Brain microvascular endothelial cell (primary cell): ENCODE measurements around the gene DCAF7.

Experiments used
- DNase-seq: peaks from one replicate; pipeline ENCODE4 v3.0.0-alpha.2; 2020
- H3K27ac ChIP-seq: fragments of 250-450 bp; sonication (Bioruptor Pico); 2 replicates; pipeline ENCODE4 v1.5.1; 2020; ENCODE audit warnings: mild to moderate bottlenecking, moderate library complexity
- H3K27me3 ChIP-seq: fragments of 250-450 bp; sonication (Bioruptor Pico); replicated peaks from 2 replicates; pipeline ENCODE4 v1.5.1; 2020; ENCODE audit warnings: mild to moderate bottlenecking
- H3K36me3 ChIP-seq: fragments of 250-450 bp; sonication (Bioruptor Pico); replicated peaks from 2 replicates; pipeline ENCODE4 v1.5.1; 2020; ENCODE audit warnings: mild to moderate bottlenecking
- H3K4me3 ChIP-seq: 2 replicates; pipeline ENCODE4 v1.5.1; 2011; ENCODE audit warnings: low read depth, mild to moderate bottlenecking, control low read depth, low read length, moderate library complexity
- in situ Hi-C: cut with HindIII; loops from 2 replicates; pipeline ENCODE4 v1.10.0; 2017; ENCODE audit warnings: low sequenced_read_pairs, low pct_ligation_motif_present
- TF ChIP-seq, protein P1 (sequence below): IDR thresholded peaks from 2 replicates; pipeline ENCODE4 v1.5.1; 2011; ENCODE audit warnings: low read depth, mild to moderate bottlenecking, moderate library complexity, low read length, control low read depth, inconsistent platforms; ENCODE audit errors: missing control alignments

DCAF7 gene

DNA sequence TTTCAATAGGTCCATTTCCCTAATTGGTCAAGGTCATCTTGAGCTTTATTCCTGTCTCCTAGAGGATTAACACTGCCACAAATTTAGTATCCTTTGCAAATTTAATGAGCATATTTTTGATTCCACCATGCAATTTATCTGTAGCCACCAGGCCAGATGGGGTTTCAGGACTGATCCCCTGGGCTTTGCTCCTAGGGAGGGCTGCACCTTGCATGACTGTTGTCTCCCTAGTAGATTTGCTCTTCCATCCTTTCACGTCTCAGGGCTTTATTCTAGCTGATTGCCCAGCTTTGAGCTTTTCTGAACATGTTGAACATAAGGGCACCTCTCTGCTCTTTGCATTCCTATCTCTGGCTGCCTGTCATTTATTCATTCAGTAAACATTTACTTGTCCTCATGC, 34.9 kb upstream of the DCAF7 start:
- in situ Hi-C loops: no loop called here

DNA sequence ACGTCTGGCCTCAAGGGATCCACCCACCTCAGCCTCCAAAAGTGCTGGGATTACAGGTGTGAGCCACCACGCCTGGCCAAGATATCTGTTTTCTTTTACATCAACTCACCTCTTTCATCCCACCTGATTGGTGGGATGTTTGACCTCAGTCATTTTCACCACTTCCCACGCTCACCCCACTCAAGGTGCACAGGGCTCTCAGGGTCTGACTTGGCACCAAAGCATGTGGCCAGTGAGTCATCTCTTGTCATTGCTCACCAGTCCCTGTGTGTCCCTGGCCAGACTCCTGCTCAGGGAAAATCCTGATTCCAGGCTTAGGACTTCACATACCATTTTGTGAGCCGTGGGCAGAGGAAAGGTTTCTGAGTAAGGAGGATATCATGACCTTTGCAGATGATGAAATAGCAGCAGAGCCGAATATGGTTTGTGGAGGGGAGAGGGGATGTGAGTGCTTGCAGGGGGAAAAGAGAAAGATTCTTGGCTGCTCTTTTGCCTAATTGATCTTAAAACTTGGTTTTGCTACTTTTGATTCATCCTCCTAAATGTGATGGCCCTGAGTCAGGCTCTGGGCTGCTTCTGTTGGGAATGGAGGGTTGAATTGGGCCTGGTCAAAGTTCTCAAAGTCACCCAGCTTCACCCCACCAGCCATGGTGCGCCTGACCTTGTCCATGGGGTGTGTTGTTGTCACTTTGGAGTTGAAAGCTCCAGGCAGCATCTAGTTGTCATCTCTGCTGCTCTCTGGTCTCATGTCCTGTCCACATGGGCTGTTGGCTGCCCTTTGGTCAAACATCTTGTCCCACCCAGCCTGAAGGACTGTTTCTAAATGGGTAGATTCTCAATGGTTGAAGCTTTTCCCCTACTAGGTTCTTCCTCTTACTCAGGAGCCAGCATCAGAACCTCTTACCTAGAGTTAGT, 33.1 kb upstream of the DCAF7 start:
- in situ Hi-C loops: no loop called here
- H3K27ac ChIP-seq: no peak overlapping the region
- TF ChIP-seq, protein P1, sequence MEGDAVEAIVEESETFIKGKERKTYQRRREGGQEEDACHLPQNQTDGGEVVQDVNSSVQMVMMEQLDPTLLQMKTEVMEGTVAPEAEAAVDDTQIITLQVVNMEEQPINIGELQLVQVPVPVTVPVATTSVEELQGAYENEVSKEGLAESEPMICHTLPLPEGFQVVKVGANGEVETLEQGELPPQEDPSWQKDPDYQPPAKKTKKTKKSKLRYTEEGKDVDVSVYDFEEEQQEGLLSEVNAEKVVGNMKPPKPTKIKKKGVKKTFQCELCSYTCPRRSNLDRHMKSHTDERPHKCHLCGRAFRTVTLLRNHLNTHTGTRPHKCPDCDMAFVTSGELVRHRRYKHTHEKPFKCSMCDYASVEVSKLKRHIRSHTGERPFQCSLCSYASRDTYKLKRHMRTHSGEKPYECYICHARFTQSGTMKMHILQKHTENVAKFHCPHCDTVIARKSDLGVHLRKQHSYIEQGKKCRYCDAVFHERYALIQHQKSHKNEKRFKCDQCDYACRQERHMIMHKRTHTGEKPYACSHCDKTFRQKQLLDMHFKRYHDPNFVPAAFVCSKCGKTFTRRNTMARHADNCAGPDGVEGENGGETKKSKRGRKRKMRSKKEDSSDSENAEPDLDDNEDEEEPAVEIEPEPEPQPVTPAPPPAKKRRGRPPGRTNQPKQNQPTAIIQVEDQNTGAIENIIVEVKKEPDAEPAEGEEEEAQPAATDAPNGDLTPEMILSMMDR: no peak
- no peak overlapping the region for H3K4me3 ChIP-seq
- peaks cover 2% of the 10 kb centered on the region for H3K27me3 ChIP-seq
- peak; percentile 43 for DNase-seq
- no peaks in the 10 kb centered on the region for H3K36me3 ChIP-seq

More for the DNA sequence above, 34.9 kb upstream of the DCAF7 start:
- H3K36me3 ChIP-seq: no peaks in the 10 kb centered on the region
- H3K27ac ChIP-seq: no peak overlapping the region
- TF ChIP-seq, protein P1: no peak
- H3K27me3 ChIP-seq: peaks cover 2% of the 10 kb centered on the region
- no peak overlapping the region for H3K4me3 ChIP-seq
- no peak for DNase-seq

DNA sequence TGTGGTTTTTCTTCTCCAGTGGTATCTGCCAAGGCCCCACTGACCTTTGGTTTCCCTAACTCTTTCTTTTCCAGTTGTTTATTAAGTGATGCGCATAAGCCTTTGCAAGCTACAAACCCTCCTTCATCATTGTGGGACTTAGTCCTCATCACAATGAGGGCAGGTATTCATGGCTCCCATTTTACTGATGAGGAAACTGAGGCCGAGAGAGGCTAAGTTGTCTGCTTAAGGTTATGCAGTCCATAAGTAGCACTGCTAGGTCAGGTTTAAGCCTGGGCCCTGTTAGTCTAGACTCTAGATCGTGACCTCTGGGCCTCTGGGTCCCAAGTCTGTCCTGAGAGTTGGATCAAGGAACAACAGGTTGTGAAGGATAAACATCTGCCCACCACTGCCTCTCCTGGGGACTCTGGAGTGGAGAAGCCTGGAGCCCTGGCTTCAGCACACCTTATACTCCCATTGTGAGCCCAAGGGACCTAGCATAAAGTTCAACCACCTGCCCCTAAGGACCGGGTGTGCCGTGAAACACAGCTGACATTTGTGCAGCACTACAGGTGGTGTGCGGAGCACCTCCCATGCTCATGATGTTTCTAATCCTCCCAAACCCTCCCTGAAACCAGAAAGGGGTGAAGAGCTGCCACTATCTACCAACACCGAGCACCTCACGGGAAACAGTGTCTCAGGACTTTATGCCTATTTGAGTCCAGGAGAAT, 32.3 kb upstream of the DCAF7 start:
- DNase-seq: no peak
- no peak overlapping the region for H3K27ac ChIP-seq
- H3K4me3 ChIP-seq: no peak overlapping the region
- no peaks in the 10 kb centered on the region for H3K36me3 ChIP-seq
- peaks cover 2% of the 10 kb centered on the region for H3K27me3 ChIP-seq
- TF ChIP-seq, protein P1: no peak
- in situ Hi-C loops: no loop called here

DNA sequence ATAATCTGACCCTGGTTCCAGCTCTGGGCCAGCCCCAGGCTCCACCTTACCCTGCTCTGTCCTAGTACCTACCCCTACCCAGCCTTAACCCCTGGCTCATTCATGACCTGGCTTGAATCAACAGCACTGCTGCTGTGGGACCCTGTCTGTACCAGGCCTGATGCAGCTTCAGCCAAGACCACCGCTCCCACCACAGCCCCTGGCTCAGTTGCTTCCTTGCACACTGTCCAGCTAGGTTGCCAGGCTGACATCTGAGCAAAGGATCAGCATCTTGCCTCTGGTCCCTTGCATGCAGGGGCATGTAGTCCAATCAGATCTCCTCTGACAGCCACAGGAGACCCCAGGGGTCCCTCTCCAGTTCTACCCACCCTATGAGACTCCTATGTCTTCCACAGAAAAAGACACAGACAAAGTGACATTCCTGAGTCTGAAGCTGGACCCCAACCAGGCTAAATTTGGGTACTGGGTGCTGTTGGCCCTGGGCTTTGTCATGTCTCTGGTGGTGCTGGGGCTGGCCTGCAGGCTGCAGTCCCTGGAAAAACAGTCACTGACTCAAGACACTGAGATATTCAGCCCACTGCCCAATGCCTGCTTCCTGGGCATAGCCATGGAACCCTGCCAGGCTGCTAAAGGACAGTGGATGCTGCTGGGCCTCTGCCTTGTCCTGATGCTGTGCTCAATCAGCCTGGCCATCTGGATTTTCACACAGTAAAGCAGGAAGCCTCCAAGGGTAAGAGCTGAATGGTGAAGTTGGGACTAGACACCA, 31.0 kb upstream of the DCAF7 start:
- Histone ChIP-seq H3K4me3 (no peak overlapping the region), H3K27me3 (peaks cover 4% of the 10 kb centered on the region), H3K27ac (no peak overlapping the region), H3K36me3 (no peaks in the 10 kb centered on the region)
- in situ Hi-C loops: no loop called here
- DNase-seq: no peak
- TF ChIP-seq, protein P1: no peak

DNA sequence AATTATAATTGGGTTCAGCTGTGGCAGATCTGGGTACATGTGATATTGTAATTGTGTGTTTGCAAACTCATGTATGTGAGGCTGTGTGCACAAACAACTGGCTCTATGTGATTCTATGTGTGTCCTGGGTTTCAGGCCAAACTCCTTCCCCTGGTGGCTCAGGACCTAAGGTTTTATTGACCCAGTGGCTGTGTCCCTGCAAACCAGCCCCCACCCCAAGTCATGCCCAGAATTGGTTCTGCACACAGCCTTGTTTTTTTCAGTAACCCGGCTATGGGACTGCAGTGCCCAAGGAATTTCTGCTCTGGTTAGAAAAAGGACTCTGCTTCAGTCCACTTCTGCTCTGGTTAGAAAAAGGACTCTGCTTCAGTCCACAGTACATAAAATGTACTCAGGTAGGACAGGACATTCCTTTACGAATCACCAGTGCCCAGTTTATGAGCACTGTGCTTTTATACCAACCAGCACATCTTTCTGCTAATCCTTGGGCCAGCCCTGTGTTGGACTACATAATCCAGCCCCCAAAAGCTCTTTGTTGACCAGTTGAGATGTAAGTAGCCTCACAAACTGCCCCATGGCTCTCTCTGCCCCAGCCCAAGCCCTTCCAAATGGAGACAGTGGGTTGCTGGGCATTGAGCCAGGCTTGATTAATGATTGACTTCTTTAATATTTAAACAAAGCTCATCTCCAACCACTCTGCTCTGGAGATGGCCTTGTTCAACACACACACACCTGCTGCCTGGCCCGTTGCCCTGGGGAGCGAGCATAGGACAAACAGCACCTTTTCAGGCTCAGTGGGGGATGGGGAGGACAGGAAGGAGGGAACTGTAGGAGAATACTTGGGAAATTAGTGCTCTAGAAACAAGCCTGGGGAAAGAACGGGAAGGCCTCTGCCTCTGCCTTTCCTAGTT, 30.1 kb upstream of the DCAF7 start:
- peaks cover 7% of the 10 kb centered on the region for H3K27me3 ChIP-seq
- H3K4me3 ChIP-seq: no peak overlapping the region
- H3K27ac ChIP-seq: no peak overlapping the region
- DNase-seq: no peak
- no peaks in the 10 kb centered on the region for H3K36me3 ChIP-seq
- TF ChIP-seq, protein P1: no peak
- in situ Hi-C loops: no loop called here
